Panc1 (cell line): ENCODE measurements around the gene GRID1.

Experiments
- CTCF ChIP-seq: fragments of 450-650 bp; IDR thresholded peaks from 2 replicates; pipeline ENCODE4 v1.5.1; 2017; ENCODE audit warnings: mild to moderate bottlenecking
- POLR2AphosphoS5 ChIP-seq: IDR thresholded peaks from 2 replicates; pipeline ENCODE4 v1.6.1; 2012; ENCODE audit warnings: mild to moderate bottlenecking, low read depth, low read length, moderate library complexity
- SIN3A ChIP-seq: IDR thresholded peaks from 2 replicates; pipeline ENCODE4 v1.6.1; 2012; ENCODE audit warnings: low read depth, mild to moderate bottlenecking, low read length, moderate library complexity, borderline replicate concordance; ENCODE audit not compliant: insufficient read depth

GRCh38 chr10:85600026-85600743 is 766.4 kb downstream of the GRID1 start:
- TF ChIP-seq CTCF (no peak), POLR2AphosphoS5 (no peak), SIN3A (no peak)
